NCI-H2227 (cell line): Measurements from ENCODE around the gene EMD.

Experiments
- DNase-seq: peaks from one replicate; lab custom pipeline; 2025; ENCODE audit not compliant: unreplicated experiment; lab: John Stamatoyannopoulos, UW

Gene EMD

GRCh38 chrX:154355094-154355775 is 23.9 kb upstream of the EMD start:
- no peak for DNase-seq

- no peak for DNase-seq
Measured at GRCh38 chrX:154355776-154356140, 23.3 kb upstream of the EMD start.

GRCh38 chrX:154356596-154356995 is 22.5 kb upstream of the EMD start:
- DNase-seq: no peak

- no peak for DNase-seq
Measured at GRCh38 chrX:154357205-154357604, 21.9 kb upstream of the EMD start.

GRCh38 chrX:154358011-154358410 is 21.1 kb upstream of the EMD start:
- DNase-seq: no peak

GRCh38 chrX:154358829-154359228 is 20.3 kb upstream of the EMD start:
- DNase-seq: no peak

- no peak for DNase-seq
Measured at GRCh38 chrX:154359362-154360154, 19.5 kb upstream of the EMD start.

- no peak for DNase-seq
Measured at GRCh38 chrX:154360155-154360713, 18.9 kb upstream of the EMD start.

GRCh38 chrX:154362085-154362742 is 16.9 kb upstream of the EMD start:
- no peak for DNase-seq

GRCh38 chrX:154363706-154364439 is 15.2 kb upstream of the EMD start:
- DNase-seq: no peak

- no peak for DNase-seq
Measured at GRCh38 chrX:154365052-154365600, 14.0 kb upstream of the EMD start.

GRCh38 chrX:154365997-154366665 is 13.0 kb upstream of the EMD start:
- no peak for DNase-seq

- no peak for DNase-seq
Measured at GRCh38 chrX:154366666-154367055, 12.4 kb upstream of the EMD start.

- no peak for DNase-seq
Measured at GRCh38 chrX:154367474-154368308, 11.4 kb upstream of the EMD start.

- peak; percentile 54 for DNase-seq
Measured at GRCh38 chrX:154368630-154369448, 10.3 kb upstream of the EMD start.

- peak; percentile 79 for DNase-seq
Measured at GRCh38 chrX:154369449-154370299, 9.4 kb upstream of the EMD start.

GRCh38 chrX:154370300-154371016 is 8.6 kb upstream of the EMD start:
- DNase-seq: peak; percentile 56
